ENCODE measurements around the gene TMEM263. TPM values are rescaled to one million over a fixed set of nuclear protein-coding genes. Genes with fewer than 3 reads are reported as not detected.

Gene TMEM263
- 60.0 TPM for total RNA-seq

DNA sequence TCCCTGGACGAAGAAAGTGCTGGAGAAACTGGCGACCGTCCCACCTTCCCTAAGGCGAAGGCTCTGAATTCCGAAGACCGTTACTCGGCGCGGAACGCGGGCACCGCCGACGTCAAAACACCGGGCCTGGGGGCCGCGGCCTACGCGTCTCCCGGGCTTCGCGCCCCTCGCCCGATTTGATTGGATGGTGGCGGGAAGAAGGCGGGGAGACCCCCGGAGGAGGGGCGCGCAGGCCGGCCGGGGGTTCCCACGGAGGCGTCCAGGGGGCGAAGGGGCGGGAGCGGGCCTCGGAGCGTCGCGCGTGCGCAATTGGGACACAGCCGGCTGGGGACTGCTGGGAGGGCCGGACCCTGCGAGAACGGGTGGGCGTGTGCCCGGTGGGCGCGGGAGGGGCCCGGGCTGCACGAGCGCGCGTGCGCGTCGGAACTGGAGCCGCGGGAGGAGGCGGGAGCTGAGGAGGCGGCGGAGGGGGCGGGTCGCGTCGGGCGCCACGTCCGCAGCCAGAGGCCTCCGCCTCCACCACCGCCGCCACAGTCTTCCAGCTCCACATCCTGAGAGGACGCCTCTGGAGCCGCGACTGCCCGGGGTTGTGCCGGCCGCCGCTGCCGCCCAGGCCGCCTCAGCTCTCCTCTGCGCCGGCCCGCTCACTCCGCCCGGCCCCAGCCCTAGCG is at the start of gene TMEM263:
Gene TMEM263 (plus strand): TSS at position 531 of the 671 bp plus-strand sequence. CDS start 11,210 bp downstream, outside the sequence.

DNA sequence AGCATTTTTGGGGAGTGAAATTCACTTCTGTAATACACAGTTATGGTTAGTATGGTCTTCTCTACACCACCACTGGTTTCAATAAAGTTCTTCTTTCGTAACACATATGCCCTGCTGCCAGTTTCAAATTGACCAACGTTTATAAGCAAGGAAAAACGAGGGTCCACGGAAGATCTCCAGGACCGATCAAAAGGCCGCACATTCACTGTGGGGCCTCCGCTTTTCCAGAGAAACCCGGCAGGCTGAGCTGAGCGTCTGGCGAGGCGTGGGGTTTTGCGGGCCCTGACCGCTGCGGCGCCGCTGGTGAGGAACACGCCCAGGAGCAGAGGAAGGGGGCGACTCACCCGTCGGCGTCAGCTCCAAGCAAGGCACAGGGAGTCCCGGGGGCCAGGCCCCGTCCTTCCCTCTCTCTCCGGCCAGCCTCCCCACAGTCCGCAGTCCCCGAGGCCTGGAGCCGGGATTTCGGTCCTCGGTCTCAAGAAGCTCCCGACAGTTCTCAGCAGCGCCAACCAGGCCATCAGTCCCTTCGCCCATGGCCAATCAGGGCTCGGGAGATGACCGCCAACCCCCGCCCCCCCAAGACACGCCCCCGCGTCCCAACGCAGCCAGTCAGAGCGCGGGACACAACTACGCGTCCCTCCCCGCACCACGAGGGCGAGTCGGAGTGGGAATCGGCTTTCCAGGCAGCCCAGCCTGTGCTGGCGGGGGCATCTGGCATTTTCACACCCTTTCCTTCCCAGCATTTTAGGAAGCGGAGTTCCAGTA is 31.1 kb downstream of the TMEM263 start, which contains the start of gene MTERF2:
Gene MTERF2 (minus strand): TSS at position 522 of the 765 bp plus-strand sequence. CDS start 8,432 bp downstream, outside the sequence.

Other genes starting within 250 kb of the TMEM263 start
- gene RIC8B, start 181.2 kb upstream of the TMEM263 start, total RNA-seq = 18.8 TPM
- 23.2 TPM for gene MTERF2, start 31.2 kb downstream of the TMEM263 start, total RNA-seq
- gene CRY1, start 137.6 kb downstream of the TMEM263 start, total RNA-seq = 31.4 TPM